GM19239 (cell line): ENCODE measurements around the gene ILKAP.

Experiments used
- DNase-seq: peaks from one replicate; pipeline ENCODE4 v3.0.0; 2011; ENCODE audit warnings: low spot score; ENCODE audit not compliant: insufficient read length
- FAIRE-seq: peaks from 2 replicates; lab custom pipeline; 2011; peaks lifted over from hg19 to GRCh38; lab: Jason Lieb, UNC

The ILKAP gene

GRCh38 chr2:238203094-238203972, at the start of gene ILKAP:
Gene ILKAP, minus strand, starts transcription at chr2:238203695. Its CDS starts 142 bp downstream, at chr2:238203553.
- FAIRE-seq (no peak), DNase-seq (peak; percentile 100)

GRCh38 chr2:238252766-238253630, 49.5 kb upstream of the ILKAP start:
- FAIRE-seq (no peak), DNase-seq (no peak)

GRCh38 chr2:238251986-238252385, 48.5 kb upstream of the ILKAP start:
- FAIRE-seq (no peak), DNase-seq (no peak)

- no peak for DNase-seq
- FAIRE-seq = no peak
These were observed 47.8 kb upstream of the ILKAP start for GRCh38 chr2:238251331-238251730.

- DNase-seq = no peak
- no peak for FAIRE-seq
These were observed 47.4 kb upstream of the ILKAP start for GRCh38 chr2:238250896-238251295.

- DNase-seq = no peak
- no peak for FAIRE-seq
These were observed 44.5 kb upstream of the ILKAP start for GRCh38 chr2:238247841-238248453.

GRCh38 chr2:238247002-238247822, 43.7 kb upstream of the ILKAP start:
- no peak for DNase-seq
- FAIRE-seq = no peak

GRCh38 chr2:238244151-238244550, 40.7 kb upstream of the ILKAP start:
- DNase-seq = no peak
- no peak for FAIRE-seq

GRCh38 chr2:238243496-238244076, 40.1 kb upstream of the ILKAP start:
- DNase-seq (no peak), FAIRE-seq (no peak)

GRCh38 chr2:238242731-238243495, 39.4 kb upstream of the ILKAP start:
- FAIRE-seq = no peak

GRCh38 chr2:238241970-238242369, 38.5 kb upstream of the ILKAP start:
- no peak for DNase-seq
- no peak for FAIRE-seq

More at GRCh38 chr2:238242731-238243495, 39.4 kb upstream of the ILKAP start:
- DNase-seq = no peak

GRCh38 chr2:238240757-238241711, 37.5 kb upstream of the ILKAP start:
- DNase-seq = peak; percentile 59
- no peak for FAIRE-seq

GRCh38 chr2:238239863-238240756, 36.6 kb upstream of the ILKAP start, which contains the start of gene HES6:
Gene HES6, minus strand, starts transcription at chr2:238240038. Its CDS starts 133 bp downstream, at chr2:238239905.
- DNase-seq (peak; percentile 98), FAIRE-seq (peak; percentile 39)

GRCh38 chr2:238239543-238239862, 36.0 kb upstream of the ILKAP start:
- no peak for FAIRE-seq
- DNase-seq = no peak

- FAIRE-seq = no peak
- DNase-seq = no peak
These were observed 35.5 kb upstream of the ILKAP start for GRCh38 chr2:238238766-238239542.

GRCh38 chr2:238238311-238238765, 34.8 kb upstream of the ILKAP start:
- FAIRE-seq = no peak

More at GRCh38 chr2:238238311-238238765, 34.8 kb upstream of the ILKAP start:
- DNase-seq = no peak
